ENCODE data around the gene CUEDC1. TPM values are rescaled to one million over a fixed set of nuclear protein-coding genes. Genes with fewer than 3 reads are reported as not detected.
A peak's percentile ranks its signal among the peaks of the same experiment; 100 is the strongest.

Gene CUEDC1
- total and polyA plus RNA-seq, 5 donors from 2014 or later, result not detected

DNA sequence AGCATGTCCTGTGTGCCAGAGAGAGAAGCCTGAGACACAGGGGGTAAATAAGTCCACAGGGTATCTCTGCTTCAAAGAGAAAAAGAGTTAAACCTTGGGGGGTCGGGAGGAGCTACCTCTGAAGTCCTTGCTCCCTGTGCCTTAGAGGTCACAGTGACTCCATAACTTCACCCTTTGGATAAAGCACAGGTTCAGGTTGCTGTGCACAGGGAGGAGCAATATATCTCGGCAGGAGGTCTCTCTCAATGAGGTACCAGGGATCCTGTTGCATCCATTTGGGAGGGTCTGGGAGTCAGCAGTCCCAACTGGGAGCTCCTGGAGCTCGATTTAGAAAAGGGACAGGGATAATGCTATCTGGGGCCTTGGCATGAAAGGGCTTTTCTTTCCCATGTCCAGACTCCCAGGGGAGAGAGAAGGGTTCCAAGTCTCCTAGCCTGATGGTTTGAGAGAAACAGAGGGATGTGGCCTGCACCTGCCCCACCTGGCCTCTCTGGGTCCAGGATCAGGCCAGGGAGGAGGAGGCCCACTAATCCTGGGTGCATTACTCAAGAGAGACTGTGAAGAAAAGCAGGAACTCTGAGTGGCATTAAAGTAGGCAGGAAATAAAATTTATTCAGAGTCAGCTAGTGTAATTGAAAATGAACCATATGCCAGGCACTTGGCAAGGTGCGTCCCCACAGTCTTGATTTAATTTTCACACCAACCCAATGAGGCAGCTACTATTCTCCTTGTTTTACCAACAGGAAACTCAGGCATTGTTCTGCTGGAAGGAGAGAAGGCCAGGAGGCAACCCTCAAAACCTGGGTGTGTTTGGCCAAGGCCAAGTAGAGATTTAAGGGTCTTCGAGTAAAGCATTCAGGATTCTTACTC is 40.7 kb downstream of the CUEDC1 start:
- Mint-ChIP-seq H3K36me3 (no peaks in the 10 kb centered on the region), H3K27me3 (peaks cover 20% of the 10 kb centered on the region), H3K4me3 (no peak overlapping the region), H3K27ac (no peak overlapping the region), H3K9me3 (no peaks in the 10 kb centered on the region), H3K4me1 (no peaks in the 10 kb centered on the region)
- DNase-seq (no peak), ATAC-seq (ENCODE audit: low read depth in 2 of 2) (no peak)
- H3K27ac ChIP-seq (ENCODE audit: insufficient read depth, low read length, poor library complexity, severe bottlenecking), result no peak overlapping the region
- H3K27me3 ChIP-seq (ENCODE audit: control insufficient read depth, insufficient read depth, low read length), result no peaks in the 10 kb centered on the region
- no peaks in the 10 kb centered on the region for H3K9me3 ChIP-seq (ENCODE audit: control insufficient read depth in 2 of 2, low read length in 2 of 2)
- no peaks in the 10 kb centered on the region for H3K36me3 ChIP-seq (ENCODE audit: control insufficient read depth, insufficient read depth, low read length)
- H3K4me1 ChIP-seq (ENCODE audit: control insufficient read depth, insufficient read depth, low read length, poor library complexity, severe bottlenecking), result no peaks in the 10 kb centered on the region
- no peak overlapping the region for H3K4me3 ChIP-seq (ENCODE audit: low read depth, low read length)

DNA sequence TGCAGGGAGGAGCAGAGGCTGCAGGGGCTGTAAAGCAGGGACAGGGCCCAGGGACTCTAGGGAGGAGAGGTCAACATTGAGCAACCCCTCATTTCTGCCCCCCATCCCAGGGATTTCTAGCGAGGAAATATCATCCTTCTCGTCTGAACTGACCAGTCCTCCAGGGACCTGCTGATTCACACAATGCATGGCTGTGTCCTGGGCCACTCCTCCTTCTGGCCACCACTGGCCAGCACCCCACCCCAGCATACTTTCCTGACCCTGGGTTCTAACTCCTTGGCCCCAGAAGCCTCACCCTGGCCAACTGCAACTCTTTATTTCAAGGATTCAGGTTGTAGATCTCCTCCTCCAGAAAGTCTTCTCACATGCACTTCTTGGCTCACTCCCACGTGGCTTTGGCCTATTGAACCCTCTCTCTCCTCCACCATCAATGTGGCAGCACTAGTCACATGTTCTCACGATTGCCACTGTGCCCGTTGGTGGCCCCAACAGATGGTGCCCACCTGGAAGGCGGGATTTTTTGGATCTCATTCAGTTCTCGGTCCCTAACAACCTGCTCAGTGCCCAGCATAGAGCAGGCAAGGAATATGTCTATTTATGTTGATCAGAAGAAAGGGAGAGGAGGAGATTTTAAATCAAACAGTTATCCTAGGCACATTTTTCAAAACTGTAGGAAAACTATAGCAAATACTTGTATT is 41.5 kb downstream of the CUEDC1 start:
- no peaks in the 10 kb centered on the region for H3K9me3 ChIP-seq (ENCODE audit: control insufficient read depth in 2 of 2, low read length in 2 of 2)
- Mint-ChIP-seq H3K27ac (peak overlapping the region in 1 of 3 donors; percentile 48), H3K4me1 (no peaks in the 10 kb centered on the region), H3K4me3 (no peak overlapping the region), H3K36me3 (no peaks in the 10 kb centered on the region), H3K27me3 (peaks cover 22% of the 10 kb centered on the region), H3K9me3 (no peaks in the 10 kb centered on the region)
- H3K4me3 ChIP-seq (ENCODE audit: low read depth, low read length), result no peak overlapping the region
- H3K4me1 ChIP-seq (ENCODE audit: control insufficient read depth, insufficient read depth, low read length, poor library complexity, severe bottlenecking), result no peaks in the 10 kb centered on the region
- no peaks in the 10 kb centered on the region for H3K27me3 ChIP-seq (ENCODE audit: control insufficient read depth, insufficient read depth, low read length)
- ATAC-seq (ENCODE audit: low read depth in 2 of 2) (no peak), DNase-seq (no peak)
- no peaks in the 10 kb centered on the region for H3K36me3 ChIP-seq (ENCODE audit: control insufficient read depth, insufficient read depth, low read length)
- no peak overlapping the region for H3K27ac ChIP-seq (ENCODE audit: insufficient read depth, low read length, poor library complexity, severe bottlenecking)

DNA sequence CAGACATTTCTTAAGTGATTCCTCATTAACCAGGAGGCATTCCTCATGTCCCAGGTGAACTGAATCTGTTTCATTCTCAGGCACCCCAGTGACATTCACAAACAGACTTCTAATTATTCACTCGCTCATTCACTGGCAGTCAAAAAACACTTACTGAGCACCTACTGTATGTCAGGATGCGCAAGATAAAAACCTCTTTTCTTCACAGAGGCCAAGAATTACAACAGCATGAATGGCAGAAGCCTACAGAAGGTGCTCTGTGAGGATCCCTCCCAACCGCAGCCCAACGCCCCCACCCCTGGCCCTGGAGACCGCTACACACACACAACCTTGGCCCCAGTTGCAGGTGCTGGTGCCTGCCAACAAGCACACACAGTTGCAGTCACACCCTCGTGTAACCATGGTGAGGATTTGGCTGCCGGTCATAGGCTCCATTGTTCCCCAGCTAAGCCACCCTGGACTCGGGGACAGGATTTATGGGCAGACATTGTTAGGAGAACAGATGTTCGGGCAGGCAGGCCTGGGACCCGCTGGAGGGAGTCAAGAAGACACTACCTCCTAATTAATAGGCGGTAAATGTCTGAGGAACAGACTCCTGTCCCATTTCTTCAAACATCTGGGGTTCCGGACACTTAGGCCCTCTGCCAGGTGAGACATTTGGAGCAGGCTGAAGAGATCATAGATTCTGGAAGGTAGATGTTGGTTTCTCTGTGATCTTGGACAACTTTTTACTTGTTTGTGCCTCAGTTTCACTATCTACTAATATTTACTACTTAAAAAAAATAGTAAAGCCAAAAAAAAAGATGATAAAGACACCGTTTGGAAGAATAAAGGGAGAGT is 43.2 kb downstream of the CUEDC1 start:
- Histone ChIP-seq H3K9me3 (ENCODE audit: control insufficient read depth in 2 of 2, low read length in 2 of 2) (no peaks in the 10 kb centered on the region), H3K27me3 (ENCODE audit: control insufficient read depth, insufficient read depth, low read length) (no peaks in the 10 kb centered on the region), H3K36me3 (ENCODE audit: control insufficient read depth, insufficient read depth, low read length) (no peaks in the 10 kb centered on the region), H3K4me1 (ENCODE audit: control insufficient read depth, insufficient read depth, low read length, poor library complexity, severe bottlenecking) (no peaks in the 10 kb centered on the region), H3K27ac (ENCODE audit: insufficient read depth, low read length, poor library complexity, severe bottlenecking) (no peak overlapping the region), H3K4me3 (ENCODE audit: low read depth, low read length) (no peak overlapping the region)
- Mint-ChIP-seq H3K4me1 (no peaks in the 10 kb centered on the region), H3K9me3 (no peaks in the 10 kb centered on the region), H3K36me3 (no peaks in the 10 kb centered on the region), H3K4me3 (no peak overlapping the region), H3K27ac (peak overlapping the region in 1 of 3 donors; percentile 12), H3K27me3 (peaks cover 22% of the 10 kb centered on the region)
- ATAC-seq (ENCODE audit: low read depth in 2 of 2) (no peak), DNase-seq (no peak)

DNA sequence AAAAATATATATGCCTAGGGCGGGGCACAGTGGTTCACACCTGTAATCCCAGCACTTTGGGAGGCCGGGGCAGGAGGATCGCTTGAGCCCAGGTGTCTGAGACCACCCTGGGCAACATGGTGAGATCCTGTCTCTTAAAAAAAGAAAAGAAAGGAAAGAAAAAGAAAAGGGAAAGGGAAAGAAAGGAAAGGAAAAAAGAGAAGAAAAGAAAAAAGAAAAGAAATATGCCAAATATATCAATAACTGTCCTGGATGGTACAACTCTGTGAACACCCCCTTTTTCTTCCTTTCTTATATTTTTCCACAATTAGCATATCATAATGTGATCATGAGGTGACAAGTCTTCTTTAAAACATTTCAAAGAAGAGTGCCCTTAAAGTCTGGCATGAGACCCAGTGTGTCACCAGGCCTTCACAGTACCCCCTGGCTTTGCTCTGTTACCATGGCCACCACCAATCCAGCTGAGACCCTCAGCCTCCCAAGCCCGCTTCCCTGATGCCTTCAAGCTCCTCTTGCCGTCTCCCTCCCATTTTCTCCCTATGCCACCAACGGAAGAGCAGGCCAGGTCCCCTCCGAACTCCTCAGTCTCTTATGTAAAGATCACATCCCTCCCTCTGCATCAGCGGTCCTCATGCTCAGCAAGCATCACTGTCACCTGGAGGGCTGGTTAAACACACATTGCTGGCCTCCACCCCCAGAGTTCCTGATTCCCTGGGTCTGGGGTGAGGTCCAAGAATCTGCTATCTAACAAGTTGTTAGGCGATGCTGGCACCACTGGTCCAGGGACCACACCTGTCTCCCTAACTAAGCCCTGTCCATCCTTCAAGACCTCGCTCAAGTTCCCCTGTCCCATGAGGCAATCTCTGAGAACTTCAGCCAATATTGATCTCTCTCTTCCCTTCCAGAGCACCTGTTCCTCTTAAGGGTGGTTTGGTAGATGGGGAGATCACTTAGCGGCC is 44.5 kb downstream of the CUEDC1 start:
- Mint-ChIP-seq H3K4me3 (no peak overlapping the region), H3K4me1 (no peaks in the 10 kb centered on the region), H3K36me3 (no peaks in the 10 kb centered on the region), H3K27ac (no peak overlapping the region), H3K27me3 (peaks cover 22% of the 10 kb centered on the region), H3K9me3 (no peaks in the 10 kb centered on the region)
- ATAC-seq (ENCODE audit: low read depth in 2 of 2) (no peak), DNase-seq (no peak)
- Histone ChIP-seq H3K36me3 (ENCODE audit: control insufficient read depth, insufficient read depth, low read length) (no peaks in the 10 kb centered on the region), H3K4me1 (ENCODE audit: control insufficient read depth, insufficient read depth, low read length, poor library complexity, severe bottlenecking) (no peaks in the 10 kb centered on the region), H3K4me3 (ENCODE audit: low read depth, low read length) (no peak overlapping the region), H3K9me3 (ENCODE audit: control insufficient read depth in 2 of 2, low read length in 2 of 2) (no peaks in the 10 kb centered on the region), H3K27me3 (ENCODE audit: control insufficient read depth, insufficient read depth, low read length) (no peaks in the 10 kb centered on the region), H3K27ac (ENCODE audit: insufficient read depth, low read length, poor library complexity, severe bottlenecking) (no peak overlapping the region)

- no peaks in the 10 kb centered on the region for H3K36me3 ChIP-seq (ENCODE audit: control insufficient read depth, insufficient read depth, low read length)
- H3K4me3 ChIP-seq (ENCODE audit: low read depth, low read length), result no peak overlapping the region
- Mint-ChIP-seq H3K27ac (no peak overlapping the region), H3K27me3 (peaks cover 21% of the 10 kb centered on the region), H3K36me3 (no peaks in the 10 kb centered on the region), H3K9me3 (no peaks in the 10 kb centered on the region), H3K4me1 (no peaks in the 10 kb centered on the region), H3K4me3 (no peak overlapping the region)
- ATAC-seq (ENCODE audit: low read depth in 2 of 2) (no peak), DNase-seq (no peak)
- H3K4me1 ChIP-seq (ENCODE audit: control insufficient read depth, insufficient read depth, low read length, poor library complexity, severe bottlenecking), result no peaks in the 10 kb centered on the region
- no peak overlapping the region for H3K27ac ChIP-seq (ENCODE audit: insufficient read depth, low read length, poor library complexity, severe bottlenecking)
- no peaks in the 10 kb centered on the region for H3K27me3 ChIP-seq (ENCODE audit: control insufficient read depth, insufficient read depth, low read length)
- H3K9me3 ChIP-seq (ENCODE audit: control insufficient read depth in 2 of 2, low read length in 2 of 2), result no peaks in the 10 kb centered on the region
Measured at GRCh38 chr17:57909551-57909950, 45.7 kb downstream of the CUEDC1 start.

GRCh38 chr17:57908278-57908677 is 46.9 kb downstream of the CUEDC1 start:
- Histone ChIP-seq H3K36me3 (ENCODE audit: control insufficient read depth, insufficient read depth, low read length) (no peaks in the 10 kb centered on the region), H3K27me3 (ENCODE audit: control insufficient read depth, insufficient read depth, low read length) (no peaks in the 10 kb centered on the region), H3K9me3 (ENCODE audit: control insufficient read depth in 2 of 2, low read length in 2 of 2) (no peaks in the 10 kb centered on the region), H3K4me1 (ENCODE audit: control insufficient read depth, insufficient read depth, low read length, poor library complexity, severe bottlenecking) (peaks cover 2% of the 10 kb centered on the region), H3K4me3 (ENCODE audit: low read depth, low read length) (no peak overlapping the region), H3K27ac (ENCODE audit: insufficient read depth, low read length, poor library complexity, severe bottlenecking) (no peak overlapping the region)
- H3K4me3 Mint-ChIP-seq, result no peak overlapping the region
- H3K4me1 Mint-ChIP-seq, result peaks cover 0 to 8% (median 5%) of the 10 kb centered on the region in 4 donors
- peaks cover 12% of the 10 kb centered on the region for H3K27me3 Mint-ChIP-seq
- ATAC-seq (ENCODE audit: low read depth in 2 of 2) (no peak), DNase-seq (no peak)
- no peaks in the 10 kb centered on the region for H3K36me3 Mint-ChIP-seq
- H3K9me3 Mint-ChIP-seq, result no peaks in the 10 kb centered on the region
- no peak overlapping the region for H3K27ac Mint-ChIP-seq

- no peaks in the 10 kb centered on the region for H3K9me3 Mint-ChIP-seq
- H3K4me3 Mint-ChIP-seq, result no peak overlapping the region
- H3K4me3 ChIP-seq (ENCODE audit: low read depth, low read length), result no peak overlapping the region
- no peak for DNase-seq
- H3K4me1 ChIP-seq (ENCODE audit: control insufficient read depth, insufficient read depth, low read length, poor library complexity, severe bottlenecking), result peaks cover 7% of the 10 kb centered on the region
- no peaks in the 10 kb centered on the region for H3K36me3 Mint-ChIP-seq
- no peak for ATAC-seq (ENCODE audit: low read depth in 2 of 2)
- no peak overlapping the region for H3K27ac ChIP-seq (ENCODE audit: insufficient read depth, low read length, poor library complexity, severe bottlenecking)
- no peaks in the 10 kb centered on the region for H3K9me3 ChIP-seq (ENCODE audit: control insufficient read depth in 2 of 2, low read length in 2 of 2)
- H3K27ac Mint-ChIP-seq, result peak overlapping the region in 1 of 3 donors; percentile 47
- H3K4me1 Mint-ChIP-seq, result peaks cover 0 to 19% (median 8%) of the 10 kb centered on the region in 4 donors
- no peaks in the 10 kb centered on the region for H3K36me3 ChIP-seq (ENCODE audit: control insufficient read depth, insufficient read depth, low read length)
- H3K27me3 Mint-ChIP-seq, result peaks cover 12% of the 10 kb centered on the region
- H3K27me3 ChIP-seq (ENCODE audit: control insufficient read depth, insufficient read depth, low read length), result no peaks in the 10 kb centered on the region
Measured at GRCh38 chr17:57906910-57907309, 48.3 kb downstream of the CUEDC1 start.
